Measurements from ENCODE around the gene KL.

DNA sequence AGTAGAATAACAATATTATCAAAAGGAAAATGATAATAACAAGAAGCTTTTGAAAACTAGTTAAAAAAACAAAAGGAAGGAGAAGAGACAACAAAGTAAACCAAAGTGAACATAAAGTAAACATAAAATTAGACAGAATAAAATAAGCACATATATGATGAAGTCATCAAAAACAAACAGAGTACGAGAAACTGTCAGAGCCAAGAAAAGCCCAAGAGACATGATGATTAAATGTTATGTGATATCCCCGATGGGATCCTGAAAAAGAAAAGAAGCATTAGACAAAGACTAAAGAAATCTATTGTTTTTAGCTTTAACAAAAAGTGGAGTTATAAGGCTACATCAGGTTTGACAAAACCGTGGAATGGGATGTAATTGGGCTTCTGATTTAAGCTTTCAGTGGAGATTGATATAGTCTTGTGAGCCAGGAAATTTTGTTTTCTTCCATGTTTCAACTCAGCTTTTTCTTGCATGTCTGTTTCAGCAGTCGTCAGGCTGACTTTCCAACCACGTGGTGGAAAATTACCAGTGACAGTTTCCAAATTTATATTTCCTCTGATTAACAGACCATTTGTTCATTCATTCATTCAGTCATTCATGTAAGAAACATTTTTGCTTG lies 64.9 kb downstream of the KL start:
- TF ChIP-seq POLR2A (IDR thresholded peaks at IDR 0.05) = no peak
- no peak for TF ChIP-seq CTCF (IDR thresholded peaks at IDR 0.05)
- no peak for TF ChIP-seq POLR2AphosphoS5 (IDR thresholded peaks at IDR 0.05)
